ENCODE results near the gene LPCAT3.

LPCAT3 gene

GRCh38 chr12:6942331-6942665, 76.0 kb downstream of the LPCAT3 start:
- DNase-seq: no peak
- Mint-ChIP-seq H3K27me3 (ENCODE audit: low read depth, poor library complexity) (peaks cover 2% of the 10 kb centered on the region), H3K27ac (peak overlapping the region; percentile 100), H3K4me1 (peaks cover 85% of the 10 kb centered on the region), H3K36me3 (ENCODE audit: low read depth) (peaks cover 29% of the 10 kb centered on the region), H3K9me3 (no peaks in the 10 kb centered on the region), H3K4me3 (no peak overlapping the region)
- TF ChIP-seq, protein P1, sequence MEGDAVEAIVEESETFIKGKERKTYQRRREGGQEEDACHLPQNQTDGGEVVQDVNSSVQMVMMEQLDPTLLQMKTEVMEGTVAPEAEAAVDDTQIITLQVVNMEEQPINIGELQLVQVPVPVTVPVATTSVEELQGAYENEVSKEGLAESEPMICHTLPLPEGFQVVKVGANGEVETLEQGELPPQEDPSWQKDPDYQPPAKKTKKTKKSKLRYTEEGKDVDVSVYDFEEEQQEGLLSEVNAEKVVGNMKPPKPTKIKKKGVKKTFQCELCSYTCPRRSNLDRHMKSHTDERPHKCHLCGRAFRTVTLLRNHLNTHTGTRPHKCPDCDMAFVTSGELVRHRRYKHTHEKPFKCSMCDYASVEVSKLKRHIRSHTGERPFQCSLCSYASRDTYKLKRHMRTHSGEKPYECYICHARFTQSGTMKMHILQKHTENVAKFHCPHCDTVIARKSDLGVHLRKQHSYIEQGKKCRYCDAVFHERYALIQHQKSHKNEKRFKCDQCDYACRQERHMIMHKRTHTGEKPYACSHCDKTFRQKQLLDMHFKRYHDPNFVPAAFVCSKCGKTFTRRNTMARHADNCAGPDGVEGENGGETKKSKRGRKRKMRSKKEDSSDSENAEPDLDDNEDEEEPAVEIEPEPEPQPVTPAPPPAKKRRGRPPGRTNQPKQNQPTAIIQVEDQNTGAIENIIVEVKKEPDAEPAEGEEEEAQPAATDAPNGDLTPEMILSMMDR (IDR thresholded peaks at IDR 0.05): no peak

- H3K4me3 Mint-ChIP-seq: no peak overlapping the region
- DNase-seq: no peak
- no peaks in the 10 kb centered on the region for H3K9me3 Mint-ChIP-seq
- H3K36me3 Mint-ChIP-seq (ENCODE audit: low read depth): peaks cover 30% of the 10 kb centered on the region
- TF ChIP-seq, protein P1 (IDR thresholded peaks at IDR 0.05): no peak
- H3K27me3 Mint-ChIP-seq (ENCODE audit: low read depth, poor library complexity): peaks cover 2% of the 10 kb centered on the region
- H3K4me1 Mint-ChIP-seq: peaks cover 82% of the 10 kb centered on the region
- H3K27ac Mint-ChIP-seq: no peak overlapping the region
Observed at GRCh38 chr12:6941782-6942181, 76.5 kb downstream of the LPCAT3 start.

DNA sequence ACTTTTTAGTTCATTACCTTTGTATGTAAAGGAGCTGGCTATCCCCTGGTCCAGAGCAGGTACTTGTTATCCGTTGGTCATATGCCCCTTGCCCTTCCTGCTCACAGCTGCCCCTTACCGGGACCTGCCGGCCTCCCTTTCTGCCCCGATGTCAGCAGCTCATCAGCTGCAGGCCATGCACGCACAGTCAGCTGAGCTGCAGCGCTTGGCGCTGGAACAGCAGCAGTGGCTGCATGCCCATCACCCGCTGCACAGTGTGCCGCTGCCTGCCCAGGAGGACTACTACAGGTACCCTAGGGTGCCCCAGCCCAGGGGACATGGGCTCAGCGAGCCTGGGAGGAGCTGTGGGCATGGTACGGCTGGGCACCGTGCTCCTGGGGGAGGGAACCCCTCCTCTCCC, 77.0 kb downstream of the LPCAT3 start:
- H3K4me1 Mint-ChIP-seq: peaks cover 82% of the 10 kb centered on the region
- peaks cover 2% of the 10 kb centered on the region for H3K27me3 Mint-ChIP-seq (ENCODE audit: low read depth, poor library complexity)
- H3K4me3 Mint-ChIP-seq: no peak overlapping the region
- TF ChIP-seq, protein P1 (IDR thresholded peaks at IDR 0.05): no peak
- no peak overlapping the region for H3K27ac Mint-ChIP-seq
- peaks cover 35% of the 10 kb centered on the region for H3K36me3 Mint-ChIP-seq (ENCODE audit: low read depth)
- no peaks in the 10 kb centered on the region for H3K9me3 Mint-ChIP-seq
- DNase-seq: no peak

GRCh38 chr12:6939191-6939540, 79.1 kb downstream of the LPCAT3 start:
- no peak for DNase-seq
- Mint-ChIP-seq H3K36me3 (ENCODE audit: low read depth) (peaks cover 54% of the 10 kb centered on the region), H3K9me3 (no peaks in the 10 kb centered on the region), H3K27ac (peak overlapping the region; percentile 91), H3K27me3 (ENCODE audit: low read depth, poor library complexity) (peaks cover 6% of the 10 kb centered on the region), H3K4me3 (peak overlapping the region; percentile 73), H3K4me1 (peaks cover 61% of the 10 kb centered on the region)
- TF ChIP-seq, protein P1 (IDR thresholded peaks at IDR 0.05): no peak

GRCh38 chr12:6938353-6939190, 79.7 kb downstream of the LPCAT3 start:
- H3K27ac Mint-ChIP-seq: peak overlapping the region; percentile 91
- peaks cover 6% of the 10 kb centered on the region for H3K27me3 Mint-ChIP-seq (ENCODE audit: low read depth, poor library complexity)
- peak overlapping the region; percentile 83 for H3K4me3 Mint-ChIP-seq
- TF ChIP-seq, protein P1 (IDR thresholded peaks at IDR 0.05): no peak
- peaks cover 63% of the 10 kb centered on the region for H3K4me1 Mint-ChIP-seq
- peaks cover 60% of the 10 kb centered on the region for H3K36me3 Mint-ChIP-seq (ENCODE audit: low read depth)
- DNase-seq: no peak
- H3K9me3 Mint-ChIP-seq: no peaks in the 10 kb centered on the region
